IPS-18c (cell line): Measurements from ENCODE around the gene NECTIN1.

Experiments
- H3K4me3 ChIP-seq: 2 replicates; pipeline ENCODE4 v1.7.0; 2013; ENCODE audit warnings: low read depth, mild to moderate bottlenecking, low read length, moderate library complexity; ENCODE audit not compliant: insufficient read depth
- H3K9me3 ChIP-seq: one replicate; pipeline ENCODE4 v1.6.1; 2013; ENCODE audit warnings: mild to moderate bottlenecking, low read length, moderate library complexity; ENCODE audit not compliant: control insufficient read depth, insufficient read depth

NECTIN1 gene

DNA sequence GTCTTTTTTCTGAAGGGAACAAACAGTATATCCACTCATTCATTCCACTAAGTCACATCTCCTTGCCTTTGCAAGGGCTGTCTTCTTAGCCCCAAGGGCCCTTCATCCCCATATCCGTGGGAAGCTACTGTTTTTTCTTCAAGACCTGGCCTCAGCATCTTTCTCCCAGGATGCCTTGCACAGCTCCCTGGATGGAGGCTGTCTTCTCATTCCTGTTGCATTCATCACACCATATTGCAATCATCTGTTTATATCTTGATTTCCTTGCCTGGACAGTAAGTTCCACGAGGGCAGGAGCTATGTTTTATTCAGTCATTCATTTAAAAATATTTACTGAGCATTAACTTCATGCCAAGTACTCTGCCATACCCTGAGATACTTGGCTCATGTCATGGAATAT, 29.3 kb upstream of the NECTIN1 start:
- no peaks in the 10 kb centered on the region for H3K9me3 ChIP-seq

DNA sequence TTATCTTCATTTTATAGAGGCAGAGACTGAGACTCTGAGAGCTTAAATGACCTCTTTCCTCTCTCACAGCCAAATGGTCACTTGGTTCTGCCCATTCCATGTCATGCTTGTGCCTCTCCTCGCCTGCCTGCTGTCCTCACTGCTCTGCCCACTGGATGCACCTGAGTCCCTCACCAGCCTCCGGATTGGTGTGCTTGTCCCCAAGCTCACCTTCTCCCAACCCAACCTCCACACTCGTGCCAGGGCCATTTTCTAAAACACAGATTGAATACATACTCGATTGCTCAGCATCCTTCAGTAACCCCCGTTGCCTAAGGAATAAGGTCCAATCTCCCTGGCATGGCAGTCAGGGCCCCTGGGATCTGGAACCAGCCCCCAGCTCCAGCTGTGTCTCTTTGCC, 28.4 kb upstream of the NECTIN1 start:
- H3K4me3 ChIP-seq: no peak overlapping the region

More for the DNA sequence above, 29.3 kb upstream of the NECTIN1 start:
- H3K4me3 ChIP-seq: no peak overlapping the region

DNA sequence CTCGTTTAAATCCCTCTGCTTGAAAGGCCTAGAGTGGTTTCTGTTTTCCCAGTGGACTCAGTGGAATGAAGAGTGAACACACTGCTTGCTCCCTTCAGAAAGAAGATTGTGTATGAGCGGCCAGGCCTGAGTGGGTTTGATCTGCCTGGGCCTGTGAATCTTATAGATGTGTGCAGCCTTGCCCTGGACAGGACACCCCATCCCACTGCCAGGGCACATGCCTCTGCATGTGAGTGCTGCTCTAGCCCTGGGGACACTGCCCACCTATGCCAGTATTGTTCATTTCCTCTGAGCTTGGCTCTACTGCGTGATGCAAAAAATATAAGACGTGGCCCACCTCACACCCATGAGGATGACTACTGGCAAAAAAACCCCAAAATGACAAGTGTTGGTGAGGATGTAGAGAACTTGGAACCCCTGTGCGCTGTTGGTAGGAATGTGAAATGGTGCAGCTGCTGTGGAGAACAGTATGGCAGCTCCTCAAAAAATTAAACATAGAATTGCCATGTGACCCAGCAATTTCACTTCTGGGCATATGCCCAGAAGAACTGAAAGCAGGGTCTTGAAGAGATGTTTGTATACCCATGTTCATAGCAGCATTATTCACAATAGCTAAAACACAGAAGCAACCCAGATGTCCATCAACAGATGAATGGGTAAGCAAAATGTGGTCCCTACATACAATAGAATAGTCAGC, 27.3 kb upstream of the NECTIN1 start:
- H3K4me3 ChIP-seq: no peak overlapping the region
- no peaks in the 10 kb centered on the region for H3K9me3 ChIP-seq

More for the DNA sequence above, 28.4 kb upstream of the NECTIN1 start:
- no peaks in the 10 kb centered on the region for H3K9me3 ChIP-seq

DNA sequence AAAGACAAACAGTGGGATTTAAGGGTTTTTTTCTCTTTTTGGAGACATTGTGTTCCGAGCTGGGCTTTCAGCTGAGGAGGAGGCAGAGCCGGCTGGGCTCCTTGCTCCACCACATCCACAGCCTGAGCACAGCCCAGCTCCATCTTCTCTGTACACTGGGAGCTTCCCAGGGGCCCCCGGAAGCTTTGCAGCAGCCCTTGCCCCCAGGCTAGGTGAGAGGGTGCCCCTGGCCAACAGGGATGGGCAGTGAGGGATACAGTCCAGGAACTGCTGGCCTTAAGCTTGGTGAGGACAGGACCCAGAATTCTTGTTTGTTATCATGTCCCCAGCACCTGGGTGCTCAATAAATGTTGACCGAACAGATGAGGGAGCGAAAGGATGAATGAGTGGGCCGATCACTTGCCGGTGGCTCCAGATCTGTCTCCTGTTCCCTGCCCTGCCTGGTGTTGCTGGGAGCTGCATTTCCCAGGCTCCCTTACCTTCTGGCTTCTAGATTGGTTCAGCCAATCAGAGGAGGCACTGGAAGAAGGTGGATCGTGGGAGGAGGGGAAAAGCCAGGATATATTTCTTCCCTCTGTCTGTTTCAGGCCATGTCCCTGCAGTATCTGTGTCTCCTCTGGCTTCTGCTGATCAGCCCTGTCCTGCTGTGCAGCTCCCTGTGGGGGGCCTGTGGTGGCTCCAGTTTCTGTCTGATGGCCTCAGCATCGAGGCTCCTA, 26.5 kb upstream of the NECTIN1 start:
- Histone ChIP-seq H3K4me3 (no peak overlapping the region), H3K9me3 (no peaks in the 10 kb centered on the region)

DNA sequence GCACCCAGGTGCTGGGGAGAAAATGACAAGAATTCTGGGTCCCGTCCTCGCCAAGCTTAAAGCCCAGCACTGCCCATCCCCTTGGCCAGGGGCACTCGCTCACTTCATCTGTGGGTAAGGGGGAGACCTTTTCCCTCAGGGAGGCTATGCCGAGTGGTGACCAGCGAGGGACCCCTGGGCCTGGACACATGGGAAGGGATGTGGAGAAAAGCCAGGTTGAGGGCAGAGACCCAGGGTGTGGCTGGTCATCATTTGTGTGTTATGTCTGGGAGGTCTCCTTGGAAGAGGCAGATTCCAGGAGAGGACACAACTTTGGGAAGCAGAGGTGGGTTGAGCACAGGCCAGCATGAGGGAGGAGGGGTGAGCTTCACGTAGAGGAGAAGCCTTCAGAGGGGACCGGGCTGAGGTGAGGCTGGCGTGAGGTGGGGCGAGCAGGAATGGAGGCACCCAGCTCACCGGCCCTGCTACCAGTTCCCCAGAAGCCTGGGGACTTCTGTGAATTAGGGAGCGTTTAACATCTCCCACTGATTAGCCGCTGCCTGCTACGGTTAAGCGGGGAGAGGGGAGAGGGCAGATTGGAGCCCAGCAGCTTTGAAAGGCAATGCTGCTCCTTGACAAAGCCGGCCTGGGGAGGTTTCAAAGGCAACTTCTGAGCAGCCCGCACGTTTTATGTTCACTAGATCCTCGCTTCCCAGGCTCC, 25.8 kb upstream of the NECTIN1 start:
- Histone ChIP-seq H3K9me3 (no peaks in the 10 kb centered on the region), H3K4me3 (no peak overlapping the region)

DNA sequence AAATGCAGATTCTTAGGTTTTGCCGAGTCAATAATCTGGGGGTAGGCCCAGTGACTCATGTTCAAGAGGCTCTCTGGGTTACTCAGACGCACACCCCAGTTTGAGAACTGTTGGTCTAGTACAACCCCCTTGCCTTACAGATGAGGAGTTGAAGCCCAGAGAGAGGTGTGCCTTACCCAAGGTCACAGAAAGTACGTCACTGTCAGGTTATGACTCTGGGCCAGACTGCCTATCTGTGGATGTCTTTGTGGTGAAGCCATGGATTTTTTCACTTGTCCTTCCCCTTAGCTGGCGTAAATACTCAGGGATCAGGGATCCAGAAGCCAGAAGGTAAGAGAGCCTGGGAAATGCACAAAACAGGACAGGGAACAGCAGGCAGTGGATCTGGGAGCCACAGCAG, 25.2 kb upstream of the NECTIN1 start:
- H3K4me3 ChIP-seq: no peak overlapping the region
- no peaks in the 10 kb centered on the region for H3K9me3 ChIP-seq

DNA sequence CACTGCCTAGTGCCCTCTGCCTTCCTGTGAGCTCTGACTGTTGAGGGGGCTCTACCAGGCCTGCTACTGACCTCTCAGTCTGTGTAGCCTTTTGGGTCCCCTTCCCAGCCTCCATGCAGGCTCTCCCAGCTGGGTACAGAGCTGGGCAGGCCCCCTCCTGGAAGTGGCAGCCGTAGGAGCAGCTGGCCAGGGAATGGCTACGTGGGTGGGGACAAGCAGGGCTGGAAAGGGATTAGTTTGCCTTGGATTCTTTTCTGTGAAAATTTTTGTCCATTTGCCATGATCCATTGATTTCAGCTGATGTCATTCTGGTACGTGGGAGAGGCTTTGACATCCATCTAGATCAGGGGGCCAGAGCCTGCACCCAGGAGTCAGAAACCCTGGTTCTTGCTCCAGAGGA, 23.9 kb upstream of the NECTIN1 start:
- no peak overlapping the region for H3K4me3 ChIP-seq

DNA sequence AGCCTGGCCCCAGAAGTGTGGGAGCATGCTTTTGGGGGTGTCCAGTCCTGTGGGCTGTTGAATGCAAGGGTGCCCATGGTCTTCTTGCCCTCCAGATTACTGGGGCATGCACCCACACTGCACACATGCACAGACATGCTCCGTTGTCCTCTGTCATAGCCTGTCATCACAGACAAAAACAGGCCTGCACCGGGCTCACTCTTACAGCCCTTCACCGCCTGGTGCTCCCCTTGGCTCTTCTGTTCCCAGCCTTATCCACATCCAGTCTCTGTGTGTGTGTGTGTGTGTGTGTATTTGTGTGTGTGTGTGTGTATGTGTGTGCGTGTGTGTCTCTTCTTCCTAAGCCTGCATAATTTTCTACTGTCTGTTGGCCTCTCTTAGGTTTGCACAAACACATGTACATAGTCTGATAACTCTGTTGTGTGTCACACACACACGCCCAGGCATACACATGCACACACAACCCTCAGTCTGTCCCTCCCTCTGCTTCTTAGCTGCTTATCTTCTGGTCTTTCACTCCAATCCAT, 23.4 kb upstream of the NECTIN1 start:
- H3K4me3 ChIP-seq: no peak overlapping the region

More for the DNA sequence above, 23.9 kb upstream of the NECTIN1 start:
- H3K9me3 ChIP-seq: no peaks in the 10 kb centered on the region

DNA sequence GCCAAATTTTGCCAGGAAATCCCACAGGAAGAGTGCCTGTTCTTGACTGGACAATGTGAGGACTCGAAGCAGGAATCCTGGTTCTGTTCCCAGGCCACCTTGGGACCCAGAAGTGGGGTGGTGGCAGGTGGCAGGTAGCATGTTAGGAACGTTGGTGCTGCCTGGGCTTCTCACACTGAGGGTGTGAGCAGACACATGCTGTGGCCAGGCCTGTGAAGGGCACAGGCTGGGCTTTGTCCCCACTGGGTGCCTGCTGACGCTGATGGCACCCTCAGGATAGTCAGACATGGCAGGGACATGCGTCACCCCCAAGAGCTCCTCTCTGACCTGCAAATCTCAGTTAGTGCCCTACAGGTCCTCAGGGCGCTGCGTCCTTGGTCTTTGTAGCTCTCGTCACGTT, 21.1 kb upstream of the NECTIN1 start:
- Histone ChIP-seq H3K4me3 (no peak overlapping the region), H3K9me3 (no peaks in the 10 kb centered on the region)

More for the DNA sequence above, 23.4 kb upstream of the NECTIN1 start:
- H3K9me3 ChIP-seq: no peaks in the 10 kb centered on the region

DNA sequence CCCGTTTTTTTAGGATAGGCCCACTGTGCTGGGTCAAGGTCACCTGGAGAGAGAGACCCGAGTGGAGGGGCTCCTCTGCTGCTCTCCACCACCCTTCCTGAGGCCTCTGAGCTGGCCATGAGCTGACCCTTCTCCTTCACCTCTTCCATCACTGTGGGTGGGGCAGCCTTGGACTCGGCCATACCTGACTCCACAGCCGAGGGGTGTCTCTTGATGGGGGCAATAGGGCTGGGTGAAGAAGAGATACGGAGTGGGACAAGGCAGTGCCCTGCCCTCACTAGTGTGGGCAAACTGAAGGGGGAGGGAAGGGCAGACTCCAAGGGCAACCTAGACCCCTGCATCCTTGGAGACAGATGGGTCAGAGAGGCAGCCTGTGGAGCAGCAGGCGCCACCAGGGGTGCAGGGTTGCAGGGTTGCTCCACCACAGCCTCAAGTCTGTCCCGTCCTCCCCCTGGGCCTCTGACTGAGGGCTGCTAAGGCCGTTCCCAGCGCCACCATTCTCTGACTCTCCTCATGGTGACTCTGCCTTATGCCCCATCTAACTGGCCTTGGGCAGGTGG, 20.1 kb upstream of the NECTIN1 start:
- Histone ChIP-seq H3K4me3 (no peak overlapping the region), H3K9me3 (no peaks in the 10 kb centered on the region)

DNA sequence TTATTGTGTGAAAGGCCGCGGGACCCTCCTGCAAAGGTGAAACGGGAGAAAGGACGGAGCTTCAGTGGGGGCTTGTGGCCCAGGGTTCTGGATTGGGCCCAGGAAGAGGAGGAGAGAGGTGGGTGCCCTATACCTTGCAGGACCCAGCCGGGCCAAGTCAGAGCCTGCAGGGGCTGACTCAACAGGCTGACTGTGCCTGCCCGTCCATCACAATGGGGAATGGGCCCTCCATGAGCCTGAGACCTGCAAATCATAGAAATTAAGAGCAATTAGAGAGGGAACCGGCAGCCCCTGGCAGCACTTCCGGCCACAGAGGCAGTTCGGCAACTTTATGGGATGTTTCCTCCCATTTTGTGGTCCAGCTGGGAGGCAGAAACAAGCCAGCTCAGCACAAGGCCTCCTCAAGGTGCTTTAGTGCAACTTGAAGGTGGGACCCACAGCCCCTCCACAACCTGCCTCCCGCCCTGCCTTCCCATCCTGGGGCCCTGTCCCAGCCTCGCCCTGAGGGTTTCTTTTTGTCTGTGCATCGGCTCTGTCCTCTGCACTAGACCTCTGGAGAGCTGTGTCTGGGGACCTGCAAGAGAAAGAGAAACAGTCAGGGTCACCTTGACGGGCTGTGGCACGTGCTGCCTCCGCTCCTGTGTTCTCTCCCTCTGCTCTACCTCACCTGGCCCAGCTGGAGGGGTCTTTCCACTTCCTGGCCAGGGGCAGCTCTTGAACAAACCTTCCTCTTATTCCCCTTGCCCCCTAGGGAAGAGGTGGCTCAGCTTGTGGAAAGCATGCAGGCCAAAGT, 19.1 kb upstream of the NECTIN1 start:
- no peak overlapping the region for H3K4me3 ChIP-seq
- no peaks in the 10 kb centered on the region for H3K9me3 ChIP-seq

DNA sequence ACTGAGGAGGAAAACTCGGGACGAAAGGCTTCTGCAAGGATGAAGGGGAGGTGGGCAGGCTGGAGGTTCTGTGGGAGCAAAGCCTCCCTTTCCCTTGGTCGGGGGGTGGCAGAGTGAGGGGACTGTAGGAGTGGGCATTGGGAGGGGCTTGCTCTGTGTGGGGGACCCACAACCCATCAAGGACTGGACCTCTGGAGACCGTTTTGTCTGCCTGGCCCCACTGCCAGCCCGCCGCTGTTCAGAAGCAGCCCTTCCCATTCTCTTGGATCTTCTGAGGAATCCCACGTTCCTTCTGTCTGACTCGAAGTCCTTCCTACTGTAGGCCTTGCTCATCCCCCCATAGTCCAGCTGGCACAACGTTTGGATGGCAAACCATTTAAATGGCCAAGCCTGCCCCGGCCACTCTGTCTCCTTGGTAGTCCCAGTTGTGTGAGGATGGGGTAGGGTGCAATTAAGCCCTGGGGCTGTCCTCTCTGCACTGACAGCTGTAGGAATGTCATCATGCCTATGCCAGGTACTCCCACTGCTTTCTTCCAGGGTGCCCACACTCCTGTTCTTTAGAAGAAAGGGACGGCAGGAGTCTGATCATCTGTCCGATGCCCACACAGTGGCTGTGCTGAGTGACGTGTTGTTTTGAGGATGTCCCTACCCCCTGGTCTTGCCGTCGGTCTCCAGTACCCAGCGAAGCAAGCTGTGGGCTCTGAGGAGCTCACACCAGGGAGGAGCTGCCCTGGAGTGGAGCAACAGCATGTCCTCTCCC, 17.0 kb upstream of the NECTIN1 start:
- H3K4me3 ChIP-seq: no peak overlapping the region
- no peaks in the 10 kb centered on the region for H3K9me3 ChIP-seq

DNA sequence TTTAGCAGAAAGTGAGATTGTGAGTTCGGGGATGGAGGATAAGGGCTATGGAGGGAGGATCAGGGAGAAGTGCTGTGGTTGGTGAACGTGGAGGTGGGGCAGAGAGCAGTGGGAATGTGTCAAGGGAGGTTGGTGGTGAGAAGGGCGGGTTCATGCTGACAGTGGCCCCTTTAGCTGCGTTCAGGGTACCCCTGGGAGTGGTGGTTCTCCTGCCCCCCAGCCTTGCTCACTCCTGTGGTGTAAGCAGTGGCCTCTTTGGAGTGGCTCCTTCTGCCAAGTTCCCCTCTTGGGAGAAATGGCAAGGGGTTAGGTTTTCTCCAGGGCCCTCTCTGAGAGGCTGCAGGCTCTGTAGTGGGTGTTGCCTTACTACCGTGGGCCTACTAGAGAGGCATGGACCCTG, 16.1 kb upstream of the NECTIN1 start:
- Histone ChIP-seq H3K4me3 (no peak overlapping the region), H3K9me3 (no peaks in the 10 kb centered on the region)

DNA sequence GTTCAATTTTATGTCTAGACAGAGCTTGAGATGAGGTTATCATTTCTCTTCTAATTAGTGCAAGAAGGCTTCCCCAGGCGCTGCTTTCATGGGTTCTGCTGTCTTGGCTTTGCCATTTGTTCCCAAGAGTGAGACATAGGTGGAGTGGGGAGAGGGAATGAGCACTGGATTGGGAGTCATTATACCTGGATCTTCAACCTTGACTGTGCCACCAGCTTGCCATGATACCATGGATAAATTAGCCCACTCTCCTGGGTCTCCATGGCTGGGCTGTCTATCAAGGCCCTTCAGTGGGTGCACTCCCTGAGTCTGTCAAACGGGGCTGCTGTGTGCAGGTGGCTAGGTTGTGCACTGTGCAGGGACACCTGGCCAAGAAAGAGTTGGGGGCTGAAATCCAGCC, 15.6 kb upstream of the NECTIN1 start:
- H3K9me3 ChIP-seq: no peaks in the 10 kb centered on the region
- no peak overlapping the region for H3K4me3 ChIP-seq

DNA sequence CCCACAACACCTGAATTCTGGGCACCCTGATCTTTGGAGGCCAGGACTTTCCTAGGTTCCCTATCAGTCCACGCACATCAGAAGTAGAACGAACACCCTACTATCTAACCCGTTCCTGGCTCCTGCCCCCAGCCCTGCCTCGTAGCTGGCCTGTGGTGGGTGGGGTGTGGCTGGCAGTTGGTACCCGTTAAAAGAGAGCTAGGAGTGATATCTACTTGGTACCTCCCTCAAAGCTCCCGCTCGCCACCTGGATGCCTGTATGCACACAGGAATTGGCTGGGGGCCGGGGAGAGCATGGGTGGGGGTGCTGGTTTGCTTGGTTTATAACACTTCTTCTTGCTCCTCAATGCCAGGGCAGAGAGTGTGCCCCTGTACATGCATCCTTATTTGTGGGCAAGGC, 14.0 kb upstream of the NECTIN1 start:
- no peaks in the 10 kb centered on the region for H3K9me3 ChIP-seq
- 0 out of 2 replicates have a peak overlapping the region, but pooled peaks have one; percentile 42 for H3K4me3 ChIP-seq

DNA sequence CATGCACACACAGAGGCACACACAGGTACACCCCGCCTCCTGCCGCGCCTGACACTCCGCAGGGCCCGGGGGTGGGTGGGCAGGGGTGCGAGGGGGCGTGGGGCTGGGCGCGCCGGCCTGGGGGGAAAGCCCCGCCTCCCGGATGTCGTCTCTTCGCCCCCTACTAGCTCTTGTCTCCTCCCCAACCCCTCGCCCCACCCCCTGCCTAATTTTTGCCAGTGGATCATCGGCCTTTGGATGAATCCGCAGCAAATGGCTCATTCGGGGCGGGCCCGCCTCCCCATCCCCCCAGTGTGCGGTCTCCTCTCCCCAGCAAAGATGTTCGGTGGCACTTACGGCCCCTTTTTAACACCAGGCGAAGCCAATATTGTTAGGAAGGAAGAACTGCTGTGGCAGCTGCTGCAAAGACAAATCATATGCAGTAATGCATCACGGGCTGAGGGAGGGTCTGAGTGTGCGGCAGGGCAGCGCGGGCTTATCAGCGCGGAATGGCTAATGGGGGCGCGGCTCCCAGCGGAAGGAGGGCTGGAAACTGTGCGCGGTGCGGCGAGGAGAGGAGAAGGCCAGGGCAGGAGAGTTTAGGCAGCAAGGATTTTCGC, 13.4 kb upstream of the NECTIN1 start:
- Histone ChIP-seq H3K9me3 (no peaks in the 10 kb centered on the region), H3K4me3 (peak overlapping the region; percentile 42)
